ENCODE data around the gene CHDH.

Gene CHDH

GRCh38 chr3:53775834-53776251 lies 70.4 kb downstream of the CHDH start:
- H3K9me3 ChIP-seq: no peaks in the 10 kb centered on the region
- no peaks in the 10 kb centered on the region for H3K36me3 ChIP-seq
- H3K27me3 ChIP-seq: no peaks in the 10 kb centered on the region
- no peak for TF ChIP-seq CTCF (IDR thresholded peaks at IDR 0.05)
- no peak overlapping the region for H3K27ac ChIP-seq
- no peaks in the 10 kb centered on the region for H3K4me1 ChIP-seq (ENCODE audit: control insufficient read depth in 1 of 2, insufficient read depth in 1 of 2, low read depth in 1 of 2, low read length in 1 of 2)
- H3K4me3 ChIP-seq (ENCODE audit: low read depth in 1 of 2, low read length in 1 of 2): no peak overlapping the region

- Histone ChIP-seq H3K4me1 (ENCODE audit: control insufficient read depth in 1 of 2, insufficient read depth in 1 of 2, low read depth in 1 of 2, low read length in 1 of 2) (no peaks in the 10 kb centered on the region), H3K9me3 (no peaks in the 10 kb centered on the region), H3K27me3 (no peaks in the 10 kb centered on the region), H3K4me3 (ENCODE audit: low read depth in 1 of 2, low read length in 1 of 2) (no peak overlapping the region), H3K27ac (no peak overlapping the region), H3K36me3 (no peaks in the 10 kb centered on the region)
- TF ChIP-seq CTCF (IDR thresholded peaks at IDR 0.05): no peak
Observed at GRCh38 chr3:53775018-53775417, 71.2 kb downstream of the CHDH start.

- Histone ChIP-seq H3K36me3 (no peaks in the 10 kb centered on the region), H3K4me3 (ENCODE audit: low read depth in 1 of 2, low read length in 1 of 2) (no peak overlapping the region), H3K27me3 (peaks cover 5% of the 10 kb centered on the region), H3K9me3 (no peaks in the 10 kb centered on the region), H3K4me1 (ENCODE audit: control insufficient read depth in 1 of 2, insufficient read depth in 1 of 2, low read depth in 1 of 2, low read length in 1 of 2) (no peaks in the 10 kb centered on the region), H3K27ac (no peak overlapping the region)
- no peak for TF ChIP-seq CTCF (IDR thresholded peaks at IDR 0.05)
Observed at GRCh38 chr3:53774414-53774813, 71.8 kb downstream of the CHDH start.

GRCh38 chr3:53773611-53774368 lies 72.4 kb downstream of the CHDH start:
- TF ChIP-seq CTCF (IDR thresholded peaks at IDR 0.05): no peak
- no peak overlapping the region for H3K4me3 ChIP-seq (ENCODE audit: low read depth in 1 of 2, low read length in 1 of 2)
- no peaks in the 10 kb centered on the region for H3K36me3 ChIP-seq
- H3K27ac ChIP-seq: no peak overlapping the region
- H3K27me3 ChIP-seq: peaks cover 6% of the 10 kb centered on the region
- no peaks in the 10 kb centered on the region for H3K9me3 ChIP-seq
- H3K4me1 ChIP-seq (ENCODE audit: control insufficient read depth in 1 of 2, insufficient read depth in 1 of 2, low read depth in 1 of 2, low read length in 1 of 2): no peaks in the 10 kb centered on the region

GRCh38 chr3:53773021-53773436 lies 73.2 kb downstream of the CHDH start:
- Histone ChIP-seq H3K27me3 (peaks cover 10% of the 10 kb centered on the region), H3K27ac (no peak overlapping the region), H3K4me1 (ENCODE audit: control insufficient read depth in 1 of 2, insufficient read depth in 1 of 2, low read depth in 1 of 2, low read length in 1 of 2) (no peaks in the 10 kb centered on the region), H3K9me3 (no peaks in the 10 kb centered on the region), H3K36me3 (no peaks in the 10 kb centered on the region), H3K4me3 (ENCODE audit: low read depth in 1 of 2, low read length in 1 of 2) (no peak overlapping the region)
- no peak for TF ChIP-seq CTCF (IDR thresholded peaks at IDR 0.05)

Measured in neutrophil (primary cell).